GM13976 (cell line): ENCODE results near the gene DIS3L2.

Experiments used
- DNase-seq: peaks from one replicate; pipeline ENCODE4 v3.0.0; 2012; ENCODE audit warnings: low spot score
- CTCF ChIP-seq: IDR thresholded peaks from 2 replicates; pipeline ENCODE4 v1.5.1; 2012; ENCODE audit warnings: borderline replicate concordance, mild to moderate bottlenecking; ENCODE audit not compliant: insufficient read depth; ENCODE audit errors: extremely low read depth, missing control alignments, control extremely low read depth
- in situ Hi-C: fragments of 300-500 bp; cut with MboI; formaldehyde crosslinking; loops from one replicate; pipeline ENCODE4 v1.12.0; 2022; ENCODE audit warnings: low sequenced_read_pairs, mixed read lengths, inconsistent platforms; ENCODE audit not compliant: unreplicated experiment

DIS3L2 gene

DNA sequence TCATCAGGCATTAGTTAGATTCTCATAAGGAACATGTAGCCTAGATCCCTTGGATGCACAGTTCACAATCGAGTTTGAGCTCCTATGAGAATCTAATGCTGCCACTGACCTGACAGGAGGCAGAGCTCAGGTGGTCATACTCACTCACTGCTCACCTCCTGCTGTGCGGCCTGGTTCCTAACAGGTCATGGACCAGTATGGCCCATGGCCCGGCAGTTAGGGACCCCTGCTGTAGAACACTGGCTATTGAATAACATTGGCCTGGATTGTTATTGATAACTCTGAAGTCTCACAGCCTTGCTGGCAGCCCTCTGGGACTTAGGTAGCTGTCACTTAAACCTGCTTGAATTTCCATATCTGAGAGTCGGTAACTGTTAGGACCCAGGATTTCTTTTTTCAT is 302.6 kb downstream of the DIS3L2 start:
- no peak for TF ChIP-seq CTCF

DNA sequence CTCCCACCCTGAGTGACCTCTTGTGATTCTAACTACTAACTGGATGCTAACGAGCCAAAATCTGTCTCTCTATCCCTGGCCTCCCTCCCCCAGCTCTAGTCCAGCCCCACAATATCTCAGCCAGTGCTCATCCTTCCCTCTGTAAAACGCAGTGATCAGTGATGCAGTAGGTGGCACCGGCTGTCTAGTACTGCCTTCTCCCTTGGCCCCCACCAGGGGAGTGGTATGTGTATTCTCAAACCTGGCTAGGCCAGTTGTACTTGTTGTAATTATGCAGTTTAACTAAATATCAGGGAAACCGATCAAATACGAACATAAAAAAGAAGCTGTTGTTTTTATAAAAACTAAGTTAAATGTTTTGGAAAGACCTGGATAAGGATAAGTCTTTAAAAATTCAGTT is 303.8 kb downstream of the DIS3L2 start:
- no peak for DNase-seq
- in situ Hi-C loops = no loop called here
- TF ChIP-seq CTCF = no peak

More for the DNA sequence above, 302.6 kb downstream of the DIS3L2 start:
- in situ Hi-C loops = no loop called here
- DNase-seq = no peak

DNA sequence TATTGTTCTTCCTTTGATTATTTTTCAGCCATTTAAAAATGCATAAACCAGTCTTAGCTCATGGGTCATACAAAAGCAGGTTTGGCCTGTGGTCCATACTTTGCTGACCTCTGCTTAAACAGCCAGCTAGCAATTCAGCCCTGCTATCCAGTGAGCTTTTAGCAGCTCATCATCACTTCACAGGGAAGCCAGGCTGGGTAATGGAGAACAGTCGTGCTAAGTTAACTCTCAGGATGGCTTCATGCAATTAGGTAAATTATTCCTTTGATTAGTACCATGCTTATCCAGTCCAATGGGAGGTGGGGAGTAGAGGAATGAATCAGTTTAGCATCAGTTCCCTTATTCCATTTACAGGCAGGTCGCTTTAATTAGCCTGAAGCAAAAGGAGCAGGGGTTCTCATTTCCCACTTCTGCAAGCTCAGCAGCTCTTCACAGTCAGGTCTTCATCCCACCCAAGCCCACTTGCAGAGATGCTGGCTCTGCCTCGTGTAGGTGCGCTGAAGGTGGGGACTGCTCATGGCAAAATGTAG is 307.2 kb downstream of the DIS3L2 start:
- in situ Hi-C loops = no loop called here
- TF ChIP-seq CTCF = no peak
- DNase-seq = no peak

DNA sequence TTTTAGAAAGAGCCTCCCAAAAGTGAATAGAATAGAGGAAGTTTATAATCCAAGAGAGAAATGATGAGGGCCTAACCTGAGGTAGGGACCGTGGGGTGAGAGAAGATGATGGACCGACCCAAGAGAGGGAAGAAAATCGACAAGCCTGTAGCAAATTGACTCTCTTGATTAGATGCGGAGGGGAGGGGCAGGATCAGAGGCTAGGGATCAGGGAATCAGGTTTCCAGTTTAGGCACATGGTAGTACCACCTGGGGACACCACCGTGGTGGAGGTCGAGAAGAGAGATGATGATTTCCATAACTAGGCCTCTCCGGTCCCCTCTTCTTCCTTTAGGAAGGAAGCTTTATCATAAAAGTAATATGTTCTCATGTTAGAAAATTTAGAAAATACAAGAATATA is 308.4 kb downstream of the DIS3L2 start:
- DNase-seq = no peak
- TF ChIP-seq CTCF = no peak
- in situ Hi-C loops = no loop called here

GRCh38 chr2:232273903-232274643 is 312.6 kb downstream of the DIS3L2 start:
- DNase-seq = no peak
- in situ Hi-C loops = no loop called here
- TF ChIP-seq CTCF = no peak

DNA sequence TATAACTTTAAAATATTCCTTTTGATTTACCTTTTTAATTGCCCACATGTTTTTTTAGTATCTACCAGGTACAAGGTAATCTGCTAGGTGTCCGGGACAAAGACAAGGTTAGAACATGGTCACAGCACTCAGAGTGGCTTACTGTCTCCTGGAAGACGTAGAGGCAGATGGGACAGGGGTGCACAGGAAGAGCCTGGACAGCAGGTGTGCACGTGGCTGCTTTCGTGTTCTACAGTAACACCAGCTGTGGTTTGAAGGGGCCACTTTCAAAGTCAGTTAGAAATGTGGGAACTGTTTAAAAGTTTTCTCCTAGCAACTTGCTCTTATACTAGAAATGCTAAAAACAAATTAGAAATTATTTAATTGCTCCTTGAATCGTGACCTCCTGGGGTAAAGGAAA is 314.2 kb downstream of the DIS3L2 start:
- TF ChIP-seq CTCF = no peak
- no peak for DNase-seq
- in situ Hi-C loops = no loop called here
